Skeletal muscle tissue (tissue), 4 donors: ENCODE results near the gene TPR. TPM values are rescaled to one million over a fixed set of nuclear protein-coding genes. Genes with fewer than 3 reads are reported as not detected.

Source experiments
- H3K27ac ChIP-seq: one replicate; pipeline ENCODE4 v1.7.0; 2013; ENCODE audit warnings: mild to moderate bottlenecking, low read depth, low read length, inconsistent platforms
- H3K27me3 ChIP-seq, 3 donors: one replicate each; pipeline ENCODE4 v1.7.0; 2013; ENCODE audit warnings: low read length in 3 of 3; ENCODE audit not compliant: control insufficient read depth in 3 of 3, insufficient read depth in 3 of 3
- H3K36me3 ChIP-seq, 3 donors: one replicate each; pipeline ENCODE4 v1.7.0; 2013; ENCODE audit warnings: low read length in 3 of 3; ENCODE audit not compliant: control insufficient read depth in 3 of 3, insufficient read depth in 3 of 3
- H3K4me1 ChIP-seq, 3 donors: one replicate each; pipeline ENCODE4 v1.7.0; 2013; ENCODE audit warnings: low read length in 3 of 3, mild to moderate bottlenecking in 3 of 3; ENCODE audit not compliant: control insufficient read depth in 3 of 3, insufficient read depth in 3 of 3
- H3K4me3 ChIP-seq, 3 donors: one replicate each; pipeline ENCODE4 v1.7.0; 2013; ENCODE audit warnings: low read length in 3 of 3
- H3K9ac ChIP-seq, 3 donors: one replicate each; pipeline ENCODE4 v1.7.0; 2013; ENCODE audit warnings: low read length in 3 of 3, mild to moderate bottlenecking in 3 of 3, moderate library complexity in 2 of 3, low read depth in 1 of 3
- H3K9me3 ChIP-seq, 3 donors: one replicate each; pipeline ENCODE4 v1.7.0; 2013; ENCODE audit warnings: low read length in 3 of 3; ENCODE audit not compliant: control insufficient read depth in 3 of 3
- total RNA-seq: library from RNA; depleted of rRNA; stranded (reverse); fragments of >200 nt; gene quantifications from one replicate; pipeline ENCODE4 v1.2.3, GENCODE V29; 2014
- donor health status: Osteomylitis.

Gene TPR
- total RNA-seq, 1 donor from 2014 or later = 51.1 TPM

GRCh38 chr1:186337554-186337953 lies 37.5 kb downstream of the TPR start:
- Histone ChIP-seq H3K9me3 (no peaks in the 10 kb centered on the region), H3K4me1 (no peaks in the 10 kb centered on the region), H3K4me3 (no peak overlapping the region), H3K27me3 (no peaks in the 10 kb centered on the region), H3K36me3 (peaks cover 21 to 83% (median 80%) of the 10 kb centered on the region in 3 donors), H3K9ac (no peak overlapping the region), H3K27ac (no peak overlapping the region)

DNA sequence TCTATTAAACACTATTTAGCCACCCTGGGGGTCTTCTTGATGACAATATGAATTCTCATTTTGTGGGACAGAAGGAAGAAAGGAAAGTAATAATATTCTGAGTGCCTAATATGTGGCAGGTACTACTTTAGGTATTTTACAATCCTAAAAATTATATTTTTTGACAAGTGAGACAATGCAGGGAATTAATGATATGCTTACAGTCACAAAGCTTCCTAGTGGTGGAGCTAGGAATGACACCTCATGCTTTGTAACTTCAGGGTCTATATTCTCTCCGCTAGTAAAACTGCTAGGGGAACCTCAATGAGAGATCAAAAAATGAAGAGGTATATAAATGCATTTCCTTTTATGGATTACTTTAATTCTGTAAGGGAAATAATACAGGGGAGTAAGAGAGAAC lies 44.3 kb downstream of the TPR start:
- Histone ChIP-seq H3K27me3 (no peaks in the 10 kb centered on the region), H3K36me3 (peaks cover 33 to 71% (median 66%) of the 10 kb centered on the region in 3 donors), H3K4me3 (no peak overlapping the region), H3K27ac (no peak overlapping the region), H3K9ac (no peak overlapping the region), H3K9me3 (no peaks in the 10 kb centered on the region), H3K4me1 (no peaks in the 10 kb centered on the region)

GRCh38 chr1:186327331-186327730 lies 47.7 kb downstream of the TPR start:
- Histone ChIP-seq H3K4me3 (no peak overlapping the region), H3K9ac (no peak overlapping the region), H3K9me3 (no peaks in the 10 kb centered on the region), H3K4me1 (no peaks in the 10 kb centered on the region), H3K27ac (no peak overlapping the region), H3K27me3 (no peaks in the 10 kb centered on the region), H3K36me3 (peaks cover 24 to 63% (median 54%) of the 10 kb centered on the region in 3 donors)

GRCh38 chr1:186326009-186326408 lies 49.0 kb downstream of the TPR start:
- H3K9me3 ChIP-seq = no peaks in the 10 kb centered on the region
- H3K36me3 ChIP-seq = peaks cover 22 to 63% (median 56%) of the 10 kb centered on the region in 3 donors
- H3K27ac ChIP-seq = no peak overlapping the region
- no peaks in the 10 kb centered on the region for H3K4me1 ChIP-seq
- H3K9ac ChIP-seq = no peak overlapping the region
- no peak overlapping the region for H3K4me3 ChIP-seq
- H3K27me3 ChIP-seq = no peaks in the 10 kb centered on the region

DNA sequence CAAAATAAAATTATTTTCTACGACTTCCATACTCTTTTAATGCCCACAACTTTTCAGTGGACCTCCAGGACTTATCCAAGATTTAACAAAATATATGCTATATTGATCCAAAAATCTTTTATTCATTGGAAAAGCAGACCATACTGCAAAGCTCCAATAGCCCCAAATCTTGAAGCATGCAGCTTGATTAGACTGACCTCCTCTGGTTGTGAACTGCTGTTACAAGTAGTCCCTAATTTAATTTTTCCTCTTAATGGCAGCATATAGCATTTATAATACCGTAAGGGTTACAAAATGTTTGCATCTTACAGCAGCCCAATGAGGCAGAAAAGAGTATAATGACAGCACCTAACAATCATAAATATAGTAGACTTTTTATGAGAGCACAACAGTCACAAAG lies 49.8 kb downstream of the TPR start:
- Histone ChIP-seq H3K9me3 (no peaks in the 10 kb centered on the region), H3K27me3 (no peaks in the 10 kb centered on the region), H3K36me3 (peaks cover 22 to 63% (median 52%) of the 10 kb centered on the region in 3 donors), H3K4me1 (no peaks in the 10 kb centered on the region), H3K9ac (no peak overlapping the region), H3K4me3 (no peak overlapping the region), H3K27ac (no peak overlapping the region)

DNA sequence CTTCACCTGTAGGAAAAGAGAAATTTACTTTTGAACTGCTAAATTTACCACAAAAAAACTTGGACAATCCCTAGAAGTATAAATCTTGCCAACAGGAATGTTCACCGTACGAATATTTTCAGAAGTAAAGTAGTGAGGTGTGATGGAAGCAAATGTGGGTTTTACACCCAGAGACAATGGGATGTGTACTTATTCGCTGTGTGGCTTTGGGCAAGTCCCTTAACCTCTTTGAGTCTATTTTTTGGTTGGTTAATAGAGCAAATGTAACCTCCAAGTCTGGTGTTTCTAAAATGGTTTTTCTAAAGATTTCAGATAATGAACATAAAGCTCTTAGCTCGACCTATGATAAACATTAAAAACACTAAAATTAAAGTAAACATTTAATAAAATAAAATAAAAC lies 51.2 kb downstream of the TPR start:
- Histone ChIP-seq H3K27me3 (no peaks in the 10 kb centered on the region), H3K9me3 (no peaks in the 10 kb centered on the region), H3K36me3 (peaks cover 26 to 66% (median 56%) of the 10 kb centered on the region in 3 donors), H3K9ac (no peak overlapping the region), H3K4me3 (no peak overlapping the region), H3K4me1 (no peaks in the 10 kb centered on the region), H3K27ac (no peak overlapping the region)

DNA sequence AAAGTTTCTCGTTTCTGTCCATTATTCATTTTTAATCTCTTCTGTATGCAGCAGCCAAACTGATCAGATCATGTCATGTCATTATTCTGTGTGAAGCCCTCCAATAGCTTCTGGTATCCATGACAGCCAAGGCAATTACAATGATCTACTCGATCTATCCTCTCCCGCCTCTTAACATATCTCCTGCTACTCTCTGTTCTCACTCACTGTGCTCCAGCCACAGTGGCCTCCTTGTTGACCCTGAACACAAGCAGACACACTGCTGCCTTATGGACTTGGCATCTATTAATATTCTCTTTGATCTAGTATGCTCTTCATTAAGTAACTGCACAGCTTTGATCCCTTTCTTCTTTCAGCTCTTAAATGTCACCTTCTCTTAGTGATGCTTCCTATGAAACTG lies 59.5 kb downstream of the TPR start:
- Histone ChIP-seq H3K27ac (no peak overlapping the region), H3K4me3 (no peak overlapping the region), H3K27me3 (no peaks in the 10 kb centered on the region), H3K4me1 (no peaks in the 10 kb centered on the region), H3K36me3 (peaks cover 33 to 69% (median 62%) of the 10 kb centered on the region in 3 donors), H3K9me3 (no peaks in the 10 kb centered on the region), H3K9ac (no peak overlapping the region)

GRCh38 chr1:186311375-186312051 lies 63.5 kb downstream of the TPR start:
- Histone ChIP-seq H3K36me3 (peaks cover 13 to 35% (median 32%) of the 10 kb centered on the region in 3 donors), H3K9me3 (no peaks in the 10 kb centered on the region)

GRCh38 chr1:186310307-186310706 lies 64.7 kb downstream of the TPR start:
- no peak overlapping the region for H3K4me3 ChIP-seq
- H3K4me1 ChIP-seq = no peaks in the 10 kb centered on the region
- H3K9ac ChIP-seq = no peak overlapping the region
- no peaks in the 10 kb centered on the region for H3K9me3 ChIP-seq
- no peak overlapping the region for H3K27ac ChIP-seq
- H3K36me3 ChIP-seq = peaks cover 8 to 23% (median 19%) of the 10 kb centered on the region in 3 donors
- no peaks in the 10 kb centered on the region for H3K27me3 ChIP-seq

More at GRCh38 chr1:186311375-186312051, 63.5 kb downstream of the TPR start:
- Histone ChIP-seq H3K27me3 (no peaks in the 10 kb centered on the region), H3K9ac (no peak overlapping the region), H3K4me3 (no peak overlapping the region), H3K4me1 (no peaks in the 10 kb centered on the region), H3K27ac (no peak overlapping the region)

DNA sequence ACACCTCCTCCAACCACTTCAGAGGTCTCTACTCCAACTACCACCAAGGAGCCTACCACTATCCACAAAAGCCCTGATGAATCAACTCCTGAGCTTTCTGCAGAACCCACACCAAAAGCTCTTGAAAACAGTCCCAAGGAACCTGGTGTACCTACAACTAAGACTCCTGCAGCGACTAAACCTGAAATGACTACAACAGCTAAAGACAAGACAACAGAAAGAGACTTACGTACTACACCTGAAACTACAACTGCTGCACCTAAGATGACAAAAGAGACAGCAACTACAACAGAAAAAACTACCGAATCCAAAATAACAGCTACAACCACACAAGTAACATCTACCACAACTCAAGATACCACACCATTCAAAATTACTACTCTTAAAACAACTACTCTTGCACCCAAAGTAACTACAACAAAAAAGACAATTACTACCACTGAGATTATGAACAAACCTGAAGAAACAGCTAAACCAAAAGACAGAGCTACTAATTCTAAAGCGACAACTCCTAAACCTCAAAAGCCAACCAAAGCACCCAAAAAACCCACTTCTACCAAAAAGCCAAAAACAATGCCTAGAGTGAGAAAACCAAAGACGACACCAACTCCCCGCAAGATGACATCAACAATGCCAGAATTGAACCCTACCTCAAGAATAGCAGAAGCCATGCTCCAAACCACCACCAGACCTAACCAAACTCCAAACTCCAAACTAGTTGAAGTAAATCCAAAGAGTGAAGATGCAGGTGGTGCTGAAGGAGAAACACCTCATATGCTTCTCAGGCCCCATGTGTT lies 66.6 kb downstream of the TPR start:
- Histone ChIP-seq H3K36me3 (peaks cover 8 to 14% (median 13%) of the 10 kb centered on the region in 3 donors), H3K9ac (no peak overlapping the region), H3K4me1 (no peaks in the 10 kb centered on the region), H3K27ac (no peak overlapping the region), H3K9me3 (no peaks in the 10 kb centered on the region), H3K4me3 (no peak overlapping the region), H3K27me3 (no peaks in the 10 kb centered on the region)
